SU-DHL-6 (cell line): ENCODE measurements around the gene AVPR1B.

Experiments
- H2AFZ ChIP-seq: fragments of 200-600 bp; sonication (generic); 2 replicates; pipeline ENCODE4 v1.6.1; 2014; ENCODE audit warnings: low read depth, mild to moderate bottlenecking, moderate library complexity, mixed read lengths, antibody characterized with exemption, low read length; ENCODE audit not compliant: severe bottlenecking
- H3F3A ChIP-seq: fragments of 200-600 bp; shearing (Covaris generic); 2 replicates; pipeline ENCODE4 v1.6.0; 2016; ENCODE audit warnings: antibody characterized with exemption, mild to moderate bottlenecking; ENCODE audit not compliant: insufficient read depth
- H3K27ac ChIP-seq: fragments of 200-600 bp; sonication (generic); 2 replicates; pipeline ENCODE4 v1.5.1; 2016; ENCODE audit warnings: low read depth, mild to moderate bottlenecking, low read length, moderate library complexity, mixed read lengths
- H3K27me3 ChIP-seq: fragments of 200-600 bp; sonication (generic), shearing (Covaris generic); 2 replicates; pipeline ENCODE4 v1.6.0; 2014; ENCODE audit warnings: mild to moderate bottlenecking, low read length
- H3K36me3 ChIP-seq: fragments of 200-600 bp; sonication (generic); 2 replicates; pipeline ENCODE4 v1.6.1; 2014; ENCODE audit warnings: mild to moderate bottlenecking, low read length, mixed read lengths
- H3K4me2 ChIP-seq: fragments of 300-600, 200-600 bp; shearing (Covaris generic), sonication (generic); 2 replicates; pipeline ENCODE4 v1.6.0; 2014; ENCODE audit warnings: low read length, low read depth, mild to moderate bottlenecking; ENCODE audit not compliant: poor library complexity, severe bottlenecking
- H3K4me3 ChIP-seq: fragments of 200-600 bp; sonication (generic); 2 replicates; pipeline ENCODE4 v1.5.1; 2014; ENCODE audit warnings: antibody characterized with exemption, low read length, mild to moderate bottlenecking, mixed read lengths; ENCODE audit not compliant: insufficient read depth, poor library complexity, severe bottlenecking
- H3K79me2 ChIP-seq: fragments of 200-600 bp; sonication (generic); 2 replicates; pipeline ENCODE4 v1.6.1; 2014; ENCODE audit warnings: mild to moderate bottlenecking, low read length, moderate library complexity; ENCODE audit not compliant: insufficient read depth
- H3K9ac ChIP-seq: fragments of 200-600 bp; sonication (generic); 2 replicates; pipeline ENCODE4 v1.7.0; 2014; ENCODE audit warnings: mild to moderate bottlenecking, low read length
- H3K9me2 ChIP-seq: fragments of 200-600 bp; sonication (generic); replicated peaks from 2 replicates; pipeline ENCODE4 v1.6.1; 2014; ENCODE audit warnings: low read length; ENCODE audit not compliant: insufficient read depth
- H3K9me3 ChIP-seq: fragments of 200-600 bp; sonication (generic); 2 replicates; pipeline ENCODE4 v1.6.1; 2014; ENCODE audit warnings: low read length, mixed read lengths; ENCODE audit not compliant: insufficient read depth
- H4K20me1 ChIP-seq: fragments of 200-600 bp; sonication (generic); 2 replicates; pipeline ENCODE4 v1.6.1; 2014; ENCODE audit warnings: low read depth, mild to moderate bottlenecking, antibody characterized with exemption, low read length, moderate library complexity, mixed read lengths
- CTCF ChIP-seq: fragments of 200-600 bp; sonication (generic); IDR thresholded peaks from one replicate; pipeline ENCODE4 v1.5.1; 2017; ENCODE audit warnings: antibody characterized with exemption, mild to moderate bottlenecking, low read length, moderate library complexity; ENCODE audit not compliant: insufficient read depth, poor library complexity, severe bottlenecking
- EZH2phosphoT487 ChIP-seq: fragments of 200-600 bp; sonication (generic), shearing (Covaris generic); conservative IDR thresholded peaks from 2 replicates; pipeline ENCODE4 v1.6.1; 2018; ENCODE audit warnings: mild to moderate bottlenecking, antibody characterized with exemption, low read length, moderate library complexity, mixed read lengths

AVPR1B gene

GRCh38 chr1:206110161-206110560, 7.0 kb downstream of the AVPR1B start:
- Histone ChIP-seq H3F3A (no peaks in the 10 kb centered on the region), H3K4me3 (no peak overlapping the region), H3K9me3 (no peaks in the 10 kb centered on the region), H3K27me3 (no peaks in the 10 kb centered on the region), H2AFZ (no peak overlapping the region), H3K4me2 (no peak overlapping the region), H3K9me2 (no peaks in the 10 kb centered on the region), H3K27ac (no peak overlapping the region), H3K36me3 (no peaks in the 10 kb centered on the region), H4K20me1 (no peaks in the 10 kb centered on the region), H3K79me2 (no peaks in the 10 kb centered on the region), H3K9ac (no peak overlapping the region)
- TF ChIP-seq EZH2phosphoT487 = no peak
- no peak for TF ChIP-seq CTCF

GRCh38 chr1:206109718-206110117, 7.5 kb downstream of the AVPR1B start:
- Histone ChIP-seq H3K9ac (no peak overlapping the region), H3F3A (no peaks in the 10 kb centered on the region), H3K9me3 (no peaks in the 10 kb centered on the region), H3K36me3 (no peaks in the 10 kb centered on the region), H3K4me2 (no peak overlapping the region), H2AFZ (no peak overlapping the region), H3K27ac (no peak overlapping the region), H3K9me2 (no peaks in the 10 kb centered on the region), H4K20me1 (no peaks in the 10 kb centered on the region), H3K4me3 (no peak overlapping the region), H3K79me2 (no peaks in the 10 kb centered on the region), H3K27me3 (no peaks in the 10 kb centered on the region)
- TF ChIP-seq CTCF (no peak), EZH2phosphoT487 (no peak)

- Histone ChIP-seq H2AFZ (no peak overlapping the region), H3K27me3 (no peaks in the 10 kb centered on the region), H3K9me3 (no peaks in the 10 kb centered on the region), H3F3A (no peaks in the 10 kb centered on the region), H3K4me3 (no peak overlapping the region), H3K9me2 (no peaks in the 10 kb centered on the region), H3K79me2 (no peaks in the 10 kb centered on the region), H3K4me2 (no peak overlapping the region), H3K27ac (no peak overlapping the region), H4K20me1 (no peaks in the 10 kb centered on the region), H3K9ac (no peak overlapping the region), H3K36me3 (no peaks in the 10 kb centered on the region)
- TF ChIP-seq EZH2phosphoT487 (no peak), CTCF (no peak)
Measured at GRCh38 chr1:206108635-206109034, 8.6 kb downstream of the AVPR1B start.

GRCh38 chr1:206107168-206107544, 10.0 kb downstream of the AVPR1B start:
- Histone ChIP-seq H3K79me2 (no peaks in the 10 kb centered on the region), H3K36me3 (no peaks in the 10 kb centered on the region), H4K20me1 (no peaks in the 10 kb centered on the region), H3K4me2 (no peak overlapping the region), H3K9me3 (no peaks in the 10 kb centered on the region), H3K4me3 (no peak overlapping the region), H2AFZ (no peak overlapping the region), H3K27ac (no peak overlapping the region), H3K9me2 (no peaks in the 10 kb centered on the region), H3F3A (no peaks in the 10 kb centered on the region), H3K27me3 (no peaks in the 10 kb centered on the region), H3K9ac (no peak overlapping the region)
- TF ChIP-seq EZH2phosphoT487 = no peak
- TF ChIP-seq CTCF = no peak
